Measurements from ENCODE around the gene MPRIP. TPM values are rescaled to one million over a fixed set of nuclear protein-coding genes. Genes with fewer than 3 reads are reported as not detected.
A peak's percentile ranks its signal among the peaks of the same experiment; 100 is the strongest.

Gene MPRIP
- total and polyA plus RNA-seq, 2 of the 13 experiments (the other 11 are each of a cell fraction or from before 2014, with no cell fraction given) = 50.2 to 52.4 TPM

DNA sequence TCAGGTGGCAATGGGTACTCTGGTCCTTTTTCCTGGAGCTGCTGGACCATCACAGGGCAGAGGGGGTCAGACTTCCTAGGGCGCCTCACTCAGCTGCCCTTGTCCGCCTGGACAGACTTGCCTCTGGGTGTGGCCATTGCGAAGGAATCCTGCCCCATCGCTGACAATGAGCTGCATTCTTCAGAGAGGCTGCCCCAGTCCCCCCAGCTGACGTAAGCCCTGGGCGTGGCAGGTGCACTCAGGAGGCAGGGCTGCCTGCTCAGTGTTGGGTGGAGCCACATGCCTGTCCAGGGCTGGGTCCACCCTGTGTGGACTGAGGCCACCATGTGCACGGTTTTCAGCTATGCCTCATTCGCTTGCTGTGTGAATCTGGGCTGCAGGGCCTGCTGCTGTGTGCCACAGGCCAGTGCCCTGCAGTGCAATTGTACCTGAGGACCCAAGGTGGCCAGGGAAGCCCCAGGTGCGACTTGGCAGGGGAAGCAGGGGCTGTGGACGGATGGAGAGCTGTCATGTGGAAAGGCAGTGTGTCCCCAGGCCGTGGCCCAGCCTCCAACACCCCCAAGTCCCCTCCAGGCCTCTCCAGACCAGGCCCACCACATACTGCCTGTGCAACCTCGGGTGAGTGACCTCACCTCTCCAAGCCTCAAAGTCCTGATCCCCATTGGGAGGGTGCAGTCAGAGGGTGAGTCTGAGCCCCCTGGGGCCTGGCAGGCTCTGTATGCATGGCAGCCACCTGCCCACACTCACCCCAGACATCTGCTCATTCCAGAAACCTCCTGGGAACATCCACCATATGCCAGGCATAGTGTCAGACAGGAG lies 14.0 kb upstream of the MPRIP start (continued):
- TF ChIP-seq RNF2 (conservative IDR thresholded peaks at IDR 0.05; ENCODE audit: low read depth) = peak; percentile 60; the same call in 1 of the 2 replicates
- TF ChIP-seq, protein P1, sequence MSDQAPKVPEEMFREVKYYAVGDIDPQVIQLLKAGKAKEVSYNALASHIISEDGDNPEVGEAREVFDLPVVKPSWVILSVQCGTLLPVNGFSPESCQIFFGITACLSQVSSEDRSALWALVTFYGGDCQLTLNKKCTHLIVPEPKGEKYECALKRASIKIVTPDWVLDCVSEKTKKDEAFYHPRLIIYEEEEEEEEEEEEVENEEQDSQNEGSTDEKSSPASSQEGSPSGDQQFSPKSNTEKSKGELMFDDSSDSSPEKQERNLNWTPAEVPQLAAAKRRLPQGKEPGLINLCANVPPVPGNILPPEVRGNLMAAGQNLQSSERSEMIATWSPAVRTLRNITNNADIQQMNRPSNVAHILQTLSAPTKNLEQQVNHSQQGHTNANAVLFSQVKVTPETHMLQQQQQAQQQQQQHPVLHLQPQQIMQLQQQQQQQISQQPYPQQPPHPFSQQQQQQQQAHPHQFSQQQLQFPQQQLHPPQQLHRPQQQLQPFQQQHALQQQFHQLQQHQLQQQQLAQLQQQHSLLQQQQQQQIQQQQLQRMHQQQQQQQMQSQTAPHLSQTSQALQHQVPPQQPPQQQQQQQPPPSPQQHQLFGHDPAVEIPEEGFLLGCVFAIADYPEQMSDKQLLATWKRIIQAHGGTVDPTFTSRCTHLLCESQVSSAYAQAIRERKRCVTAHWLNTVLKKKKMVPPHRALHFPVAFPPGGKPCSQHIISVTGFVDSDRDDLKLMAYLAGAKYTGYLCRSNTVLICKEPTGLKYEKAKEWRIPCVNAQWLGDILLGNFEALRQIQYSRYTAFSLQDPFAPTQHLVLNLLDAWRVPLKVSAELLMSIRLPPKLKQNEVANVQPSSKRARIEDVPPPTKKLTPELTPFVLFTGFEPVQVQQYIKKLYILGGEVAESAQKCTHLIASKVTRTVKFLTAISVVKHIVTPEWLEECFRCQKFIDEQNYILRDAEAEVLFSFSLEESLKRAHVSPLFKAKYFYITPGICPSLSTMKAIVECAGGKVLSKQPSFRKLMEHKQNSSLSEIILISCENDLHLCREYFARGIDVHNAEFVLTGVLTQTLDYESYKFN (CRISPR knock-in tag; conservative IDR thresholded peaks at IDR 0.05) = peak; percentile 71
- TF ChIP-seq KLF13 (CRISPR knock-in tag; IDR thresholded peaks at IDR 0.05) = no peak
- TF ChIP-seq, protein P2, sequence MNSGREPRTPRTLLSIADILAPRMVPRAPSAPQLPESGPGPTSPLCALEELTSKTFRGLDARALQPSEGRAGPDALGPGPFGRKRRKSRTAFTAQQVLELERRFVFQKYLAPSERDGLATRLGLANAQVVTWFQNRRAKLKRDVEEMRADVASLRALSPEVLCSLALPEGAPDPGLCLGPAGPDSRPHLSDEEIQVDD (CRISPR knock-in tag; IDR thresholded peaks at IDR 0.05; ENCODE audit: borderline replicate concordance) = peak; percentile 40; the same call in 1 of the 2 replicates
- TF ChIP-seq, protein P3, sequence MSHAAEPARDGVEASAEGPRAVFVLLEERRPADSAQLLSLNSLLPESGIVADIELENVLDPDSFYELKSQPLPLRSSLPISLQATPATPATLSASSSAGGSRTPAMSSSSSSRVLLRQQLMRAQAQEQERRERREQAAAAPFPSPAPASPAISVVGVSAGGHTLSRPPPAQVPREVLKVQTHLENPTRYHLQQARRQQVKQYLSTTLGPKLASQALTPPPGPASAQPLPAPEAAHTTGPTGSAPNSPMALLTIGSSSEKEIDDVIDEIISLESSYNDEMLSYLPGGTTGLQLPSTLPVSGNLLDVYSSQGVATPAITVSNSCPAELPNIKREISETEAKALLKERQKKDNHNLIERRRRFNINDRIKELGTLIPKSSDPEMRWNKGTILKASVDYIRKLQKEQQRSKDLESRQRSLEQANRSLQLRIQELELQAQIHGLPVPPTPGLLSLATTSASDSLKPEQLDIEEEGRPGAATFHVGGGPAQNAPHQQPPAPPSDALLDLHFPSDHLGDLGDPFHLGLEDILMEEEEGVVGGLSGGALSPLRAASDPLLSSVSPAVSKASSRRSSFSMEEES (CRISPR knock-in tag; IDR thresholded peaks at IDR 0.05) = peak; percentile 80
- TF ChIP-seq RFXAP (CRISPR knock-in tag; IDR thresholded peaks at IDR 0.05; ENCODE audit: borderline replicate concordance) = no peak
- no peak for TF ChIP-seq ZNF766 (CRISPR knock-in tag; IDR thresholded peaks at IDR 0.05; ENCODE audit: borderline replicate concordance)
- TF ChIP-seq TEAD2 (CRISPR knock-in tag; IDR thresholded peaks at IDR 0.05) = no peak
- TF ChIP-seq ZNF660 (CRISPR knock-in tag; IDR thresholded peaks at IDR 0.05; ENCODE audit: borderline replicate concordance, low read depth) = 0 out of 2 replicates have a peak, but pooled peaks have one; percentile 57
- TF ChIP-seq ZNF12 (CRISPR knock-in tag; IDR thresholded peaks at IDR 0.05) = 0 out of 2 replicates have a peak, but pooled peaks have one; percentile 23
- peak; percentile 43; the same call in 1 of the 2 replicates for TF ChIP-seq ZMYM4 (CRISPR knock-in tag; IDR thresholded peaks at IDR 0.05)
- TF ChIP-seq, protein P4, sequence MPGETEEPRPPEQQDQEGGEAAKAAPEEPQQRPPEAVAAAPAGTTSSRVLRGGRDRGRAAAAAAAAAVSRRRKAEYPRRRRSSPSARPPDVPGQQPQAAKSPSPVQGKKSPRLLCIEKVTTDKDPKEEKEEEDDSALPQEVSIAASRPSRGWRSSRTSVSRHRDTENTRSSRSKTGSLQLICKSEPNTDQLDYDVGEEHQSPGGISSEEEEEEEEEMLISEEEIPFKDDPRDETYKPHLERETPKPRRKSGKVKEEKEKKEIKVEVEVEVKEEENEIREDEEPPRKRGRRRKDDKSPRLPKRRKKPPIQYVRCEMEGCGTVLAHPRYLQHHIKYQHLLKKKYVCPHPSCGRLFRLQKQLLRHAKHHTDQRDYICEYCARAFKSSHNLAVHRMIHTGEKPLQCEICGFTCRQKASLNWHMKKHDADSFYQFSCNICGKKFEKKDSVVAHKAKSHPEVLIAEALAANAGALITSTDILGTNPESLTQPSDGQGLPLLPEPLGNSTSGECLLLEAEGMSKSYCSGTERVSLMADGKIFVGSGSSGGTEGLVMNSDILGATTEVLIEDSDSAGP (CRISPR knock-in tag; IDR thresholded peaks at IDR 0.05; ENCODE audit: borderline replicate concordance) = peak; percentile 32; the same call in 1 of the 2 replicates
- 0 out of 2 replicates have a peak, but pooled peaks have one; percentile 46 for TF ChIP-seq ZNF619 (CRISPR knock-in tag; IDR thresholded peaks at IDR 0.05)
- TF ChIP-seq RAD21 (CRISPR knock-in tag; IDR thresholded peaks at IDR 0.05) = peak; percentile 46; the same call in 1 of the 2 replicates
- TF ChIP-seq, protein P5, sequence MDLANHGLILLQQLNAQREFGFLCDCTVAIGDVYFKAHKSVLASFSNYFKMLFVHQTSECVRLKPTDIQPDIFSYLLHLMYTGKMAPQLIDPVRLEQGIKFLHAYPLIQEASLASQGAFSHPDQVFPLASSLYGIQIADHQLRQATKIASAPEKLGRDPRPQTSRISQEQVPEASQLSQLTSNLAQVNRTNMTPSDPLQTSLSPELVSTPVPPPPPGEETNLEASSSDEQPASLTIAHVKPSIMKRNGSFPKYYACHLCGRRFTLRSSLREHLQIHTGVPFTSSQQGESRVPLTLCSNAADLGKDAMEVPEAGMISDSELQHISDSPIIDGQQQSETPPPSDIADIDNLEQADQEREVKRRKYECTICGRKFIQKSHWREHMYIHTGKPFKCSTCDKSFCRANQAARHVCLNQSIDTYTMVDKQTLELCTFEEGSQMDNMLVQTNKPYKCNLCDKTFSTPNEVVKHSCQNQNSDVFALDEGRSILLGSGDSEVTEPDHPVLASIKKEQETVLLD (CRISPR knock-in tag; IDR thresholded peaks at IDR 0.05; ENCODE audit: low read depth) = no peak
- no peak for TF ChIP-seq ZSCAN25 (CRISPR knock-in tag; IDR thresholded peaks at IDR 0.05)
